ENCODE data around the gene TEX26.

TEX26 gene

GRCh38 chr13:30932481-30933353, at the start of gene TEX26:
TEX26 (plus strand) TSS chr13:30932656; CDS start chr13:30932716, 60 bp downstream.
- no peak for DNase-seq (ENCODE audit: low read depth)

DNA sequence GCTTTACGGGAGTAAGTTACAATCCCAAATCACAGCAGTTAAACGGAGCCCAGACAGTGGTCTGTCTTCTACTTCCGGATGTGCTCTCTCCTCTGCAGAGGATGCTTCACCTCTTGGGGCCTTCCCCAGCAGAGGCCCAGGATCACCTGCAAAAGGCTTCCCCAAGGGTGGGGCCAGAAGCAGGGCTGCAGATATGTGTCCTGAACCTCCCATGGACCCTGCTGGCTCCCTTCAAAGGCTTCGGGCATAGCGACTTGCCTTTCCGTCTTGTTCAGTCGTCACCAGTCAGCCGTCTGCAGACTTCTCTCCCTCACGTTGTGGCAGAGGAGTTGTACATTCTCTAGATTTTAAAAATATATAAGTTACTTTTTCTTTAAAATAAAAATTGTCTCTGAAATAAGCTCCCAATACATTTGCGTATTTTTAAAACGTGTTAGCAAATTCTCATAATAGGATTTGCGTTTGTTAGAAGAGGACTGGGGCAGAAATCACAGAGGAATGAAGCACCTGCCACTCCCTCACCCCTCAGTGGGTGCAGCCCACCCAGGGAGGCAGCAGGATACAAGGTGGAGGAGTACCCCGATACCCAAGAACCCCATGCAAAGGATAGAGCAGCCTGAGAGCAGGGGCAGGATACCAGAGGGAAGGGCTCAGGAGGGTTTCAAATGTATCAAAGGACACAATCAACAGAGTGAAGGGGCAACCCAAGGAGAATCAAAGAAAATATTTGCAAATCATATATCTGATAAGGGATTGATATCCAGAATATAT, 49.3 kb upstream of the TEX26 start:
- no peak for DNase-seq (ENCODE audit: low read depth)

- DNase-seq (ENCODE audit: low read depth) = no peak
Observed at GRCh38 chr13:30884543-30884942, 47.9 kb upstream of the TEX26 start.

DNA sequence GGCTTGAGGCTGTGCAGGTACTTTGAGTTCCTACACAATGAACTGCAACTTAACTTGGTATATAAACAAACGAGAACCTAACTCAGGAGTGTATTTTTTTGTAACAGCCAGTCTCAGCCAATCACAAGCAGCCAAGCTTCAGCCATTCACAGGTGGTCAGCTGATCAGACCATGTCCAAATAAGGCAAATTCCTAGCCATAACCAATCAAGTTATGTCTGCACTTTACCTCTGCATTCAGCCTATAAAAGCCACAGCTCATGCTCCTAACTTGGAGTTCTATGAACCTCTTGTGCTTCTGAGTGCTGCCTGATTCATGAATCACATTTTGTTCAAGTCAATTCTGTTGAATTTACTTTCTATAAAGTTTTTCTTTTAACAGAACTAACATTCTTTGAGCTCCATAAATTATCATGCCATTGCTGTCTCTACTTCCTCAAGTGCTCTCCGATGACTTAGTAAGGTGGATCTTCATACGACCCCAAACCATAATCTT, 43.2 kb upstream of the TEX26 start:
- DNase-seq (ENCODE audit: low read depth) = no peak

- no peak for DNase-seq (ENCODE audit: low read depth)
Observed at GRCh38 chr13:30892966-30893365, 39.5 kb upstream of the TEX26 start.

DNA sequence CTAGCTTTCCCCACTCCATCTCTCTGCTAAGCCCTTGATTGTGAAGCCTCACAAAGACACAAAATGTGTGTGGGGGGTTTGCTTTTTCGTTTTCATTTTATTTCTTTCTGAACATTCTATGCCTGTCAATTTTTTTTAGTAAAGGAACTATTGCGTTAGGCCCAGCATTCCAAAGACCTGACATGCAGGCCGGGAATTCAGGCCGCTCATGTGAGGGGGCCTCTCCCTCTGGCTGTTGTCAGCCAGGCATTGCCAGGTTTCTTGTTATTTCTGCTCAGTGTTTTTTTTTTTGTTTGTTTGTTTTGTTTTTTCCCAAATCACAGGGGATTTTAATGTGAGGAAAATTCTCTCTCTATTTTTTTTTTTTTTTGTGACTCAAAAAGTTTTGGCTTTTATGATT, 36.7 kb upstream of the TEX26 start:
- DNase-seq (ENCODE audit: low read depth) = no peak

DNA sequence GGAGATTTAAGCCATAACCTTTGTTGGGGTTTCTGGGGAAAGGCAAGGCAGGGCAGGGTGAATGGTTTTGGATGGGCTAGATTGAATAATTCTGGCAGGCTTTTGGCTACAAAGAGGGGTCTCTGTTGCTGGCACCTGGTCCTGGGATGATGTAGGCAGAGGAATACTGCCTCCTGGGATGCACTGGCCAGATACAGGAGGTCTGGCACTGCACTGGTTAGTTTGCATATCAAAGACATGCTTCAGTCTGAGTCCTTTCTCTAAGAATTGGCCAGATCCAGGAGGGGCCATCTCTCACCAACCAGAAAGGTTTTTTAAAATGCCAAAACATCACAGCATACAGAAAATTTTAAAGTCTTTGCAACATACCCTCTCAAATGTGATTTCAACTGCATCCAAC, 34.4 kb upstream of the TEX26 start:
- DNase-seq (ENCODE audit: low read depth) = no peak

DNA sequence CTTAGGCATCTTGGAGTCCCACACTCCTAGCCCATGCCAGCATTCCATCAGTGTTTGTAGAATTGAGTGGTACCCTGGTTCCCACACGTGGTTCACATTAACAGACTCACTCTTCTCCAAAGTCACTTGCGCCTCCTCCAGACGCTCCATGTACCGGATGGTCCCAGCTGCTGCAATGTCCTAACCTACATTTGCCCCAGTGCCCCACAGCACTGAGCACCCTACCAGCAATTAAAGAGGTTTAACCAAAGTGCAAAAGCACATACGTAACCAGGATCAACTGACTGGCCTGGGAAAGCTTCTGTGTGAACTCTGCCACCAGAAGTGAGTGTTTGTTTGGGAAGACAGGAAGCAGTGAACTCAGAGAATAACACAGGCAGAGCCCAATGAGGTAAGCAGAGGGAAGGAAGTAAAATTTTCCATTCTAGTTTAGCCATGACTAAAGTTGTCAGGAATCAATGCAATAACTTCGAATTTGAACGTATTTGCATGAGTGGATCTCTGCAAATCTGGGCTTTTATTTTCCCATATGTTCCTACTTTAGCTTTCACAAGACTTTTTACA, 33.7 kb upstream of the TEX26 start:
- no peak for DNase-seq (ENCODE audit: low read depth)

DNA sequence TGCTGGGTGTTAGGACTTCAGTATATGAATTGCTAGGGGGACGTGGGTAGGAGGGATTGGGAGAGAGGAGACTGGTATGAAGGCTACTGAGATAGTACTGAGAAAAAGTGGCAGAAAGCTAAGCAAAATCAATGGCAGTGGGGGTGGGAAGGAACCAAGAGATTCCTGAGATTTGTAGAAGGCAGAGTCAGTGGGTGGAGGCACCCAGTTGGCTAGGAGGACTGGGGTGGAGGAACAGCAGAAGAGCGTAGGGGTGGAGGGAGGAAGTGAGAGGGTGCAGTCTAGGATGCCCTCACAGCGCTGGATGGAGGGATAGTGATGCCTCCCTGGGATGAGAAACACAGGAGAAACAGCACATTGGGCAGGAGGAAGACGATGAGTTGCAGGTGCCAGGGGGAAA, 32.0 kb upstream of the TEX26 start:
- DNase-seq (ENCODE audit: low read depth) = no peak

GRCh38 chr13:30900952-30901749, 31.3 kb upstream of the TEX26 start:
- no peak for DNase-seq (ENCODE audit: low read depth)

GRCh38 chr13:30904043-30904442, 28.4 kb upstream of the TEX26 start:
- DNase-seq (ENCODE audit: low read depth) = no peak

GRCh38 chr13:30905932-30906383, 26.5 kb upstream of the TEX26 start, which contains the start of gene MEDAG:
MEDAG (plus strand) TSS chr13:30906271; CDS start chr13:30906516, 245 bp downstream.
- DNase-seq (ENCODE audit: low read depth) = no peak

DNA sequence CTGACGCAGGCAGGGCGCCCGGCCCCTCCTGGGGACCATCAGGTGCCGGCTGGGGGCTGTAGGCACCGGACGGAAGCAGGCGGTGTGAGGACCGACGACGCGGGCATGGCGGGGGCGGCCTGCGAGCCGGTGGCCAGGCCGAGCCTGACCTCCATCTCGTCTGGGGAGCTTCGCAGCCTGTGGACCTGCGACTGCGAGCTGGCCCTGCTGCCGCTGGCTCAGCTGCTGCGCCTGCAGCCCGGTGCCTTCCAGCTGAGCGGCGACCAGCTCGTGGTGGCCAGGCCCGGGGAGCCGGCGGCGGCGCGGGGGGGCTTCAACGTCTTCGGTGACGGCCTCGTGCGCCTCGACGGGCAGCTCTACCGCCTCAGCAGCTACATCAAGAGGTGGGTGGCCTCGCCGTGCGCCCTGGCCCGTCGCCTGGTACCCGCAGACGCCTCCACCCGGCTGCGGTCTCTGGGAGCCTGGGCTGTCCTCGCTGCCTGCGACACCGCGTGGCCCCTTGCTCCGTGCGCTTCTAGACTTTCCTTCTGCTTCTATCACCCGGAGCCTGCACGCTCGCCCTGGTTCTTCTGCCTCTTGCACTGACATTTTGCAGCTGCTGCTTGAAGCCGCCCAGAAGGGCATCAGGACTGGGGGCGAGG, 25.9 kb upstream of the TEX26 start:
- DNase-seq (ENCODE audit: low read depth) = no peak

DNA sequence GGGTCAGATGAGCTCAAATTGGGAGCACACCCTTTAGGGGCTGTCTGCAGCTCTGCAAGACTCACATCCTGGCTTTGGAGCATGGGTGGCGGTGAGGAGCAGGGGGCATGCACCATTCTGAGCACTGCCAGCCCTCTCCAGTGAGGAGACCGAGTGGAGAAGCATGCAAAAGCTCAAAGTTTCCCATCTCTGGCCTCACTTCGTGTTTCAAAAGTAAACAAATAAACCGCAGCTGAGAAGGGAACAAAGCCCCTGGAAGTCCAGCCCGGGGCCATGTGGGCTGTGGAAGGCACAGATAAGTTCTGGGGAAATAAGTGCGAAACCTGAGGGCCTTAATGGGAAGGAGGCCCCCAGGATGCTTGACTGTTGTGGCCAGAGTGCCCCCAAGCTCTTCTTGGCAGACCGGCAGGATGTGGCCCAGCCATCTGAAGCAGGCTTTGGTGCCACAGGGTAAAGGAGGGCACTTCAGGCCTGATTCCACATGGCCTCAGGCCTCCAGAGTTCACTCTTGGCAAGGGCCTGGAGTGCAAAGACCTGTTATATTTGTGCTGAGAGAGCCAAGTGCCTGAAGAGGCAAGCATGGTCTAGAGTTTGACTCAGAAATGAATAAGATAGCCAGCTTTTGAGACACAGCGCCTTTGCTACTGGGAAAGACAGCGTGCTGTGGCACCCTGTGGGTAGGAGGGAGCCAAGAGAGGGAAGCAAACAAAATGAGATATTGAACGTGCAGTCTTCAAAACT, 25.2 kb upstream of the TEX26 start:
- DNase-seq (ENCODE audit: low read depth) = no peak

DNA sequence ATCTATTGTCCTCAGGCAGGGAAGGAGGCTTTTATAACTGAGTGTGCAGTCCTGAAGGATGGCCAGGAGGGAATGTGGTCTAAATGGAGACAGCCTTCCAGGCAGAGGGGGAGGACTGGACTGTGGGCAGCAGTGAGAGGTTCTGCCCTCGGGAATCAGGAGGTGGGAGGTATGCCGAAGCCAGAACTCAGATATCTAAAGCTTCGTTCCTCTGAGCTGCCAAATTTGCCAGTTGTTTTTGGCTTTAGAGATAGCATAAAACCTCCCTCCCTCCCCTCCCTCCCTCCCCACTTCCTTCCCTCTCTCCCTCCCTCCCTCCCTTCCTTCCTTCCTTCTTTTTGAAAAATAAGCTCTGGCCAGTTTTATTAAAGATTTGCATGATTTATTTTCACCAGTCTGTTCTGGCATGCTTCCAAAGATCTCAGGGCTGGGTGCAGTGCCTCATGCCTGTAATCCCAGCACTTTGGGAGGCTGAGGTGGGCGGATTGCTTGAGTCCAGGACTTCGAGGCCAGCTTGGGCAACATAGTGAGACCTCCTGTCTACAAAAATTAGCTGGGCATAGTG, 24.0 kb upstream of the TEX26 start:
- no peak for DNase-seq (ENCODE audit: low read depth)

DNA sequence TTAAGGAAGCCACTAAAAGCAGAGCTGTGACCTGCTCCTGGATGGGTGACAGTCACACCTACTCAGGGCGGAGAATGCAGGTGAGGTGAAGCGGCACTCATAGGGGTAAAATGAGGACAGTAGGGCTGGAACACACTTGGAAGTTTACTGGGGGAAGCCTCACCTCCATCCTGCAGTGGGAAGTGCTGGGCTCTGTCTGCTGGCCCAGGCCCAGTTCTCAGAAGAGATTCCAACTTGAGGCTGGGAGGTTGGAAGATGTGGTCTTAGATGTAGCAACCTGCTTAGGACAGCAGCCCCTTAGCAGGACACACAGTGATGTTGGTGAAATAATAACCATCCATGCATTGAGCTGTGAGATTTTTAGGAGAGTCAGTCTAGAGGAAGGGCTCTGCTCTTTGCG, 21.8 kb upstream of the TEX26 start:
- DNase-seq (ENCODE audit: low read depth) = no peak

GRCh38 chr13:30915691-30916541, 16.5 kb upstream of the TEX26 start:
- DNase-seq (ENCODE audit: low read depth) = no peak

GRCh38 chr13:30916991-30917390, 15.5 kb upstream of the TEX26 start:
- DNase-seq (ENCODE audit: low read depth) = no peak

Measured in activated gamma-delta T cell treated with anti-CD3 and anti-CD28 coated beads, Interleukin-2, amount 50 U/mL, for 16 hours (primary cell).